Subcutaneous adipose tissue (tissue), 4 donors: ENCODE data around the gene CD69. TPM values are rescaled to one million over a fixed set of nuclear protein-coding genes. Genes with fewer than 3 reads are reported as not detected.

Experiments used
- total RNA-seq, 4 donors: library from RNA; depleted of rRNA; stranded (reverse); fragments of >200 nt; gene quantifications; one replicate each; pipeline ENCODE4 v1.1.0, GENCODE V29; 2016
- TF ChIP-seq, protein P1 (sequence below): fragments of 450-650 bp; IDR thresholded peaks from one replicate; pipeline ENCODE4 v1.5.1; 2016; ENCODE audit warnings: low read depth, mild to moderate bottlenecking, control low read depth, antibody characterized with exemption, moderate library complexity

CD69 gene
- total RNA-seq, 4 donors from 2014 or later, result 5.4 to 14.8 (median 8.4) TPM; not detected in 1

- TF ChIP-seq, protein P1, sequence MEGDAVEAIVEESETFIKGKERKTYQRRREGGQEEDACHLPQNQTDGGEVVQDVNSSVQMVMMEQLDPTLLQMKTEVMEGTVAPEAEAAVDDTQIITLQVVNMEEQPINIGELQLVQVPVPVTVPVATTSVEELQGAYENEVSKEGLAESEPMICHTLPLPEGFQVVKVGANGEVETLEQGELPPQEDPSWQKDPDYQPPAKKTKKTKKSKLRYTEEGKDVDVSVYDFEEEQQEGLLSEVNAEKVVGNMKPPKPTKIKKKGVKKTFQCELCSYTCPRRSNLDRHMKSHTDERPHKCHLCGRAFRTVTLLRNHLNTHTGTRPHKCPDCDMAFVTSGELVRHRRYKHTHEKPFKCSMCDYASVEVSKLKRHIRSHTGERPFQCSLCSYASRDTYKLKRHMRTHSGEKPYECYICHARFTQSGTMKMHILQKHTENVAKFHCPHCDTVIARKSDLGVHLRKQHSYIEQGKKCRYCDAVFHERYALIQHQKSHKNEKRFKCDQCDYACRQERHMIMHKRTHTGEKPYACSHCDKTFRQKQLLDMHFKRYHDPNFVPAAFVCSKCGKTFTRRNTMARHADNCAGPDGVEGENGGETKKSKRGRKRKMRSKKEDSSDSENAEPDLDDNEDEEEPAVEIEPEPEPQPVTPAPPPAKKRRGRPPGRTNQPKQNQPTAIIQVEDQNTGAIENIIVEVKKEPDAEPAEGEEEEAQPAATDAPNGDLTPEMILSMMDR, result no peak
Measured at GRCh38 chr12:9779209-9779608, 18.5 kb upstream of the CD69 start.

- TF ChIP-seq, protein P1, result no peak
Measured at GRCh38 chr12:9776781-9777180, 16.1 kb upstream of the CD69 start.

DNA sequence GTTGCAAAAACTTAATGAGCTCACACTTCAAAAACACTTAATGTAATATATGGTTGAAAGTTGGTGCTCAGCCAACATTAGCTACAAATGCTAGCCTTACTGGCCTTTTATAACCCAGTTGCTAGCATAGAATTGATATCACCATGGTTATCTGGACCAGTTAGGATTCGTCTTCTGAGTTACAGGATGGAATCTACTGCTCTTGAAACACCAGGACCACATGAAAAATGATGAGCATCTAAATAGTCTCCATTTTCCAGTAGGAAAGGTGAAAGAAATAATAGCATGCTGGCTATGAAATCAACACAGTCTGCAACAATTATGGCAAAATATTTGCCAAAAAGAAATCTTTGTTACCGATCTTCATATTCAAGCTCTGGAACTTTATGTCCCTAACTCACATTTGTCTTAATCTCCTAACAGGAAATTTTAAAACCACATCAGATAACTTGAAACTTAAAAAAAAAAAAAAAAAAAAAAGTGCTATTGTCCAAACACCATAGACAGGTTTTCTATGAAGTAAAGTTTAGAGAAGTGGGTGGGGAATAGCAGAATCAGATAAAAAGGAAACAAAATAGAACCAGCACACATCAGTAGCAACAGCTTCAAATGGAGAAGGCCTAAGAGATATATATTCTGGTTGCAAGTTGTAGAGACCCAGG, 12.6 kb upstream of the CD69 start:
- TF ChIP-seq, protein P1, result no peak

DNA sequence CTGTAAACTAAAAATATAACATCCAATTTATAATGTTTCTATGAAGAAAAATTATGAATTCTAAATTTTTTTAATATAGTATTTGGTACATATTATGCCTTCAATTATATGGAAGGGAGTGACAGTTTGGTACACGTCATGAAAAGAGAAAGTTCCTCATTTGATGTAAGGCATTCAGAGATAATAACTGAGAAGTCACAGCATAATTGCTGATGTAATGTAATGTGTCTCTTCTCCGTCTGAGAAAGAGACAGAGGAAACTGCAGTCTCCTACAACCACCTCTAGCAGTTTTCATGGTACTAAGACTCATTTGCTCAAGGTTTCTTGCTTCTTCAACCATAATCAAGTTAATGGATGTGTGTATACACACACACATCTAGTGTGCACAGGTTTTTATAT, 2.3 kb upstream of the CD69 start:
- TF ChIP-seq, protein P1, result no peak

GRCh38 chr12:9762369-9762768, 1.7 kb upstream of the CD69 start:
- TF ChIP-seq, protein P1, result no peak

GRCh38 chr12:9761419-9761781, 699 bp upstream of the CD69 start:
- TF ChIP-seq, protein P1, result no peak

GRCh38 chr12:9760120-9760519, 581 bp downstream of the CD69 start:
- TF ChIP-seq, protein P1, result no peak
